ENCODE data around the gene FNDC5. TPM values are rescaled to one million over a fixed set of nuclear protein-coding genes. Genes with fewer than 3 reads are reported as not detected.

FNDC5 gene
- polyA plus RNA-seq, 1 donor (not counting 4 experiments of a cell fraction or from before 2014, with no cell fraction given): not detected

GRCh38 chr1:32888677-32889420 is 18.1 kb upstream of the FNDC5 start:
- FAIRE-seq (no peak), DNase-seq (ENCODE audit: low read depth, low spot score) (no peak)
- dilution Hi-C loops (cut with MboI; ENCODE audit: extremely low pct_ligation_motif_present, low sequenced_read_pairs): no loop called here
- Histone ChIP-seq H3K79me2 (ENCODE audit: control insufficient read depth, insufficient read depth, low read length) (no peaks in the 10 kb centered on the region), H3K27ac (ENCODE audit: control insufficient read depth, insufficient read depth, low read length) (no peak overlapping the region), H3K4me1 (ENCODE audit: control insufficient read depth, extremely low read depth, insufficient read depth, low read length) (peaks cover 3% of the 10 kb centered on the region), H3K4me3 (ENCODE audit: control insufficient read depth in 2 of 3, extremely low read depth in 1 of 3, insufficient read depth in 2 of 3, low read depth in 1 of 3, low read length in 3 of 3) (no peak overlapping the region), H2AFZ (ENCODE audit: control insufficient read depth, low read length) (no peak overlapping the region), H3K9me1 (ENCODE audit: control insufficient read depth, extremely low read depth, insufficient read depth, low read length) (no peaks in the 10 kb centered on the region), H3K9me3 (ENCODE audit: control insufficient read depth, low read depth, low read length) (no peaks in the 10 kb centered on the region), H4K20me1 (ENCODE audit: control insufficient read depth, extremely low read depth, insufficient read depth, low read length) (peaks cover 4% of the 10 kb centered on the region), H3K36me3 (ENCODE audit: control insufficient read depth in 2 of 2, extremely low read depth in 1 of 2, insufficient read depth in 2 of 2, low read length in 2 of 2) (no peaks in the 10 kb centered on the region), H3K4me2 (ENCODE audit: control insufficient read depth, extremely low read depth, insufficient read depth, low read depth, low read length) (no peak overlapping the region), H3K27me3 (ENCODE audit: control insufficient read depth, extremely low read depth, insufficient read depth, low read length) (peaks cover 53% of the 10 kb centered on the region), H3K9ac (ENCODE audit: control insufficient read depth, extremely low read depth, insufficient read depth, low read length) (no peak overlapping the region)
- TF ChIP-seq EZH2 (IDR thresholded peaks at IDR 0.05; ENCODE audit: low read length): no peak
- no peak for TF ChIP-seq CTCF (optimal IDR thresholded peaks at IDR 0.05 in 1 of 3, IDR thresholded peaks at IDR 0.05 in 1 of 3, conservative IDR thresholded peaks at IDR 0.05 in 1 of 3; ENCODE audit: extremely low read depth in 1 of 3, insufficient read depth in 2 of 3, low read length in 3 of 3)

- Histone ChIP-seq H2AFZ (ENCODE audit: control insufficient read depth, low read length) (no peak overlapping the region), H3K9me1 (ENCODE audit: control insufficient read depth, extremely low read depth, insufficient read depth, low read length) (no peaks in the 10 kb centered on the region), H3K4me3 (ENCODE audit: control insufficient read depth in 2 of 3, extremely low read depth in 1 of 3, insufficient read depth in 2 of 3, low read depth in 1 of 3, low read length in 3 of 3) (no peak overlapping the region), H4K20me1 (ENCODE audit: control insufficient read depth, extremely low read depth, insufficient read depth, low read length) (peaks cover 4% of the 10 kb centered on the region), H3K9ac (ENCODE audit: control insufficient read depth, extremely low read depth, insufficient read depth, low read length) (no peak overlapping the region), H3K36me3 (ENCODE audit: control insufficient read depth in 2 of 2, extremely low read depth in 1 of 2, insufficient read depth in 2 of 2, low read length in 2 of 2) (no peaks in the 10 kb centered on the region), H3K27me3 (ENCODE audit: control insufficient read depth, extremely low read depth, insufficient read depth, low read length) (peaks cover 53% of the 10 kb centered on the region), H3K4me2 (ENCODE audit: control insufficient read depth, extremely low read depth, insufficient read depth, low read depth, low read length) (no peak overlapping the region), H3K27ac (ENCODE audit: control insufficient read depth, insufficient read depth, low read length) (no peak overlapping the region), H3K79me2 (ENCODE audit: control insufficient read depth, insufficient read depth, low read length) (no peaks in the 10 kb centered on the region), H3K9me3 (ENCODE audit: control insufficient read depth, low read depth, low read length) (no peaks in the 10 kb centered on the region), H3K4me1 (ENCODE audit: control insufficient read depth, extremely low read depth, insufficient read depth, low read length) (no peaks in the 10 kb centered on the region)
- FAIRE-seq: no peak
- dilution Hi-C loops (cut with MboI; ENCODE audit: extremely low pct_ligation_motif_present, low sequenced_read_pairs): no loop called here
- TF ChIP-seq CTCF (optimal IDR thresholded peaks at IDR 0.05 in 1 of 3, IDR thresholded peaks at IDR 0.05 in 1 of 3, conservative IDR thresholded peaks at IDR 0.05 in 1 of 3; ENCODE audit: extremely low read depth in 1 of 3, insufficient read depth in 2 of 3, low read length in 3 of 3) (no peak), EZH2 (IDR thresholded peaks at IDR 0.05; ENCODE audit: low read length) (no peak)
- DNase-seq (ENCODE audit: low read depth, low spot score): no peak
Observed at GRCh38 chr1:32888134-32888533, 17.4 kb upstream of the FNDC5 start.

Data from keratinocyte (primary cell).